Esophagus squamous epithelium (tissue), 4 donors: Measurements from ENCODE around the gene CYSTM1.

Source experiments
- POLR2A ChIP-seq, 4 donors: fragments of 450-650 bp; IDR thresholded peaks; one replicate each; pipeline ENCODE4 v1.6.1; 2017; ENCODE audit warnings: antibody characterized with exemption in 4 of 4, mild to moderate bottlenecking in 4 of 4, moderate library complexity in 3 of 4
- TF ChIP-seq, protein P1 (sequence below), 6 experiments: fragments of 450-650 bp in 4 of 6; fragments of 200-600 bp in 2 of 6; sonication (generic) in 2 of 6; IDR thresholded peaks; one replicate each; pipeline ENCODE4 v1.5.1; 2016 to 2019; ENCODE audit warnings: antibody characterized with exemption in 6 of 6, mild to moderate bottlenecking in 4 of 6, moderate library complexity in 4 of 6

DNA sequence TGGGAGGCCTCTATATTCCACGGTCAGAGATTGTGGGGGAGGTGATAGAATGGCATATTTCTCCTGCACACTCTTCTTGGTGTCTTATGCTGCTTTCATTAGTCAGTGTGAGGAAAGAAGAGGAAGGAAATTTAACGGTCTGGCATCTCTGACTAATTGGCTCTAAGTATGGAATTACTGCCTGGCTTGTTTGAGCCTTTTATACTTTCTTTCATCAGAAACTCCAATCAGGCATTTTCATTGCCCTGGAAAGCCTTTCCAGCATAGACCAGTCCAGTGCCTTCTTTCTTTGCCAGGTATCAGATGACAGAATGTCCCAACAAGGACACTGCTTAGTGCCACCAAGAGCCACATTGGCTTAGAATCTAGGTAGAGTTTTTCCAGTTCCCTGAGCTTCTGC is 30.2 kb downstream of the CYSTM1 start:
- no peak for TF ChIP-seq POLR2A (IDR thresholded peaks at IDR 0.05)
- TF ChIP-seq, protein P1, sequence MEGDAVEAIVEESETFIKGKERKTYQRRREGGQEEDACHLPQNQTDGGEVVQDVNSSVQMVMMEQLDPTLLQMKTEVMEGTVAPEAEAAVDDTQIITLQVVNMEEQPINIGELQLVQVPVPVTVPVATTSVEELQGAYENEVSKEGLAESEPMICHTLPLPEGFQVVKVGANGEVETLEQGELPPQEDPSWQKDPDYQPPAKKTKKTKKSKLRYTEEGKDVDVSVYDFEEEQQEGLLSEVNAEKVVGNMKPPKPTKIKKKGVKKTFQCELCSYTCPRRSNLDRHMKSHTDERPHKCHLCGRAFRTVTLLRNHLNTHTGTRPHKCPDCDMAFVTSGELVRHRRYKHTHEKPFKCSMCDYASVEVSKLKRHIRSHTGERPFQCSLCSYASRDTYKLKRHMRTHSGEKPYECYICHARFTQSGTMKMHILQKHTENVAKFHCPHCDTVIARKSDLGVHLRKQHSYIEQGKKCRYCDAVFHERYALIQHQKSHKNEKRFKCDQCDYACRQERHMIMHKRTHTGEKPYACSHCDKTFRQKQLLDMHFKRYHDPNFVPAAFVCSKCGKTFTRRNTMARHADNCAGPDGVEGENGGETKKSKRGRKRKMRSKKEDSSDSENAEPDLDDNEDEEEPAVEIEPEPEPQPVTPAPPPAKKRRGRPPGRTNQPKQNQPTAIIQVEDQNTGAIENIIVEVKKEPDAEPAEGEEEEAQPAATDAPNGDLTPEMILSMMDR (IDR thresholded peaks at IDR 0.05), result no peak
